Chondrocyte (in vitro differentiated cells): ENCODE measurements around the gene SMAD6. TPM values are rescaled to one million over a fixed set of nuclear protein-coding genes. Genes with fewer than 3 reads are reported as not detected.

ENCODE experiments used
- DNase-seq: peaks from one replicate; pipeline ENCODE4 v3.0.0; 2021; ENCODE audit warnings: mixed read lengths, low spot score
- H3K27ac Mint-ChIP-seq: one replicate; pipeline ENCODE4 v1.8.0; 2021; ENCODE audit warnings: mild to moderate bottlenecking, moderate library complexity, mixed read lengths; ENCODE audit not compliant: unreplicated experiment
- H3K27me3 Mint-ChIP-seq: 2 replicates; pipeline ENCODE4 v1.8.0; 2021; ENCODE audit warnings: low read depth, mixed read lengths
- H3K36me3 Mint-ChIP-seq: 2 replicates; pipeline ENCODE4 v1.8.0; 2021; ENCODE audit warnings: low read depth, mixed read lengths
- H3K4me1 Mint-ChIP-seq: 2 replicates; pipeline ENCODE4 v1.8.0; 2021; ENCODE audit warnings: low read depth, mild to moderate bottlenecking, mixed read lengths
- H3K4me3 Mint-ChIP-seq: one replicate; pipeline ENCODE4 v1.8.0; 2021; ENCODE audit warnings: mild to moderate bottlenecking, moderate library complexity, mixed read lengths; ENCODE audit not compliant: unreplicated experiment
- H3K9me3 Mint-ChIP-seq: 2 replicates; pipeline ENCODE4 v1.8.0; 2021; ENCODE audit warnings: low read depth, mixed read lengths
- CTCF ChIP-seq: fragments of 200-600 bp; sonication (generic); IDR thresholded peaks from 2 replicates; pipeline ENCODE4 v1.5.0; 2021; ENCODE audit warnings: antibody characterized with exemption, mild to moderate bottlenecking, moderate library complexity
- total RNA-seq: library from RNA; stranded (reverse); gene quantifications from 3 replicates; pipeline ENCODE4 v1.2.1, GENCODE V29; 2021

The SMAD6 gene
- total RNA-seq, 1 donor from 2014 or later, result 5.2 TPM

DNA sequence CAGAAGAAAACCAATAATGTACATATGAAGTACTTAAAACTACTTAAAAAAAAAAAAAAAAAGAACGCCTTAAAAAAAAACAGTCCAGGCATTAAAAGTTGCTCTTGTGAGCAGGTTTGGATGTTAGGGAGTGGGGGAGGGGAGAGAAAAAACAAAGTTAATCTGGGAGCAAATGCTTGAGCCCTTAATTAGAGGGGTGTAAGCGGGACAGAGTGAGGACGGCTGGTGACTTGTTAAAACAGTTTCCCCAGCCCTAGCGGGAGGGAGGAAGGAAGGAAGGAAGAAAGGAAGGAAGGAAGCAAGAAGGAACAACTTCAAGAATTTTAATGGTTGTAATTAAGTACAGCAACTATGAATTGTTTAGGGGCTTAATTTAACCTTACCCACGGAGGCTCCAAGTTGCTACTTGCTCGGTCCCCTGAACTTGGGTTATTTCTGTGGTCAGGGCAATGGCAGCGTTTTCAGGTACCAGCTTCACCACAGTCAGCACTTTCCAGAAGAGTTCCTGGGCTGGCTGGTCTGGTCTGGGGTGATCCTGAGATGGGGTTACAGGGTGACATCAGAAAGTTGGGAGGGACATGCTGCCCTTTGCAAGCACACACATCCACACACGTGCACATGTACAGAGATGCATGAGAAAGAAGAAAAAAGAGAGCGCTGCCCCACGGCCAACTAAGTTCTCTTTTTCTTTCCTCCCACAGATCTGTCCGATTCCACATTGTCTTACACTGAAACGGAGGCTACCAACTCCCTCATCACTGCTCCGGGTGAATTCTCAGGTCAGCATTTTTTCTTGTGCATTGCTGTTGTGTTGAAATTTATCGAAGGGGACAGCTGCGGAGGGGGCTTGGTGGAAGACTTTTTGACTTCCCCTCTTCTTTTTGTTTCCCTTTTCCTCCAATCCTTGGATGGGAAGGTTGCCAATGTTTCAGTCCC is 14.0 kb downstream of the SMAD6 start:
- Mint-ChIP-seq H3K27ac (peak overlapping the region; percentile 33), H3K27me3 (no peaks in the 10 kb centered on the region), H3K36me3 (peaks cover 10% of the 10 kb centered on the region), H3K9me3 (no peaks in the 10 kb centered on the region), H3K4me1 (peaks cover 39% of the 10 kb centered on the region), H3K4me3 (no peak overlapping the region)
- DNase-seq, result no peak
- no peak for TF ChIP-seq CTCF

DNA sequence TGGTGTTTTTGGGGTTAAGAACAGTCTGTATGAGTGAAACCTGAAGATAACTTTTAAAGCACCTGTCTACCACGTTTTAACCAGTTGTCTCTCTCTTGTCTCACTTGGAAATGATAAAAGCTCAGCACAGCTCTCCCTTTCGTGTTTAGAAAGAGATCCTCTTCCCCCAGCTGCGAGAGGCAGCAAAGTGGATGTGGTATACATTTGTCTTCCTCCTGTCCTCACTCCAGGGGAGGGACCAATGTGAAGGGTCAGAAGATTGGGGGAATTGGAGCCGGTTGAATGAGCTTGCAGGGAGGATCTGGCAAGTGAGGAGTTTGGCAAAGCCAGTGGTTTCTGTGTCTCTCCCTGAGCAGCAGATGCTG is 14.6 kb downstream of the SMAD6 start:
- no peak for DNase-seq
- Mint-ChIP-seq H3K27me3 (no peaks in the 10 kb centered on the region), H3K4me3 (no peak overlapping the region), H3K27ac (no peak overlapping the region), H3K4me1 (peaks cover 44% of the 10 kb centered on the region), H3K9me3 (no peaks in the 10 kb centered on the region), H3K36me3 (peaks cover 10% of the 10 kb centered on the region)
- no peak for TF ChIP-seq CTCF

DNA sequence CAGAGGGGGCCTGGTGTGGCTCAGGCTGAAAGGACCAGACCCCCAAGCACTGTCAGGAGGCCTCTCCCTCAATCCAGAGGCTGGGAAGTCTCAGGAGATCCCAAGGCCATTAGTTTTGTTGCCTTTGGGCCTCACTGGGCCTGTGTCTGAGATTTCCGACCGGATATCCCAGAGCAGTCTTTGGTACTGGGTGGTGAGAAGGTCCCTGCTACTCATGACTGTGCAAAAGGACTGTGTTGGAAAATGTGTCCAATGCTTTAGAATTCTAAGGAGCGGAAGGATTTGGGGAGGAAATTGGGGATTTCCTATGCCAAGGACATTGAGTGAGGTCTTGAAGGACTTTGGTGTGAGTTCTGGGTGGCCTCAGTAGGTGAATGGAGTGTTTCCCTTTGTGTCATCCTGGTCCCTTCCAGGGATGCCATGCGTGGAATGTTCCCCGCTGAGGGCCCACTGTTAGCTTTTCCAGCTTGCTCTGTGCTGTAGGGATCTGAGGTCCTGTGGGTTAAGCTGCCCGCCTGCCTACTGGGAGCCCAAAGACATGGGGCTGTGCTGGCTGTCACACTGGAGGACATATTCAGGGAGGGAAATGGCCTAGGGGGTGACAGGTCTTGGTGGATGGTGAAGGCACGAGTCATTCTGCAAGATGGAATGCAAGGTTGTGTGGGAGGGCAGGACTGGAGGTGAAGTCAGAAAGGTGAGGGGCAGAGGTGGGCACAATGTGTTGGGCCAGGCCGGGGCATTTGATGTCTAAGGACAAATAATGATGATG is 16.4 kb downstream of the SMAD6 start:
- Mint-ChIP-seq H3K27ac (no peak overlapping the region), H3K4me1 (peaks cover 50% of the 10 kb centered on the region)
- DNase-seq, result no peak

DNA sequence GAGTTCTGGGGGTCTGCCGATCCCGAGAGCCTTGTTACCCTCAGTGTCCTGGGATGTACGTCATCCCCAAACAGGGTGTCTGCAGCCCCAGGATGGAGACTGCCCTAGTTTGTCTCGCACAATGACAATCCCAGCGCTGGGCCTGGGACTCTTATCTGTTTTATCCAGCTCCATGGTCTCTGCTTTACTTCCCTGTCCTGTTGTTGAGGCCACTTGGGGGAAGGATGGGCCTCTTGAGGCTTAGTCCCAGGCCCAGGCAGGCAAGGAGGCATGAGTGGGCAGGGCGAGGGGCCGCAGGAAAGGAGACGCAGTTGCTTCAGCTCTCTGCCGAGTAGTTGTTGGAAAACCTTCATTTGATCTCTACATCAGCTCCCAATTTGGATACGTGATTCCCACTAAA is 17.4 kb downstream of the SMAD6 start:
- no peak for DNase-seq
- Mint-ChIP-seq H3K27ac (peak overlapping the region; percentile 77), H3K4me3 (no peak overlapping the region), H3K9me3 (no peaks in the 10 kb centered on the region), H3K27me3 (no peaks in the 10 kb centered on the region), H3K36me3 (peaks cover 10% of the 10 kb centered on the region), H3K4me1 (peaks cover 53% of the 10 kb centered on the region)
- TF ChIP-seq CTCF, result no peak

More for the DNA sequence above, 16.4 kb downstream of the SMAD6 start:
- H3K27me3 Mint-ChIP-seq, result no peaks in the 10 kb centered on the region
- TF ChIP-seq CTCF, result no peak
- peaks cover 10% of the 10 kb centered on the region for H3K36me3 Mint-ChIP-seq
- H3K9me3 Mint-ChIP-seq, result no peaks in the 10 kb centered on the region
- no peak overlapping the region for H3K4me3 Mint-ChIP-seq

DNA sequence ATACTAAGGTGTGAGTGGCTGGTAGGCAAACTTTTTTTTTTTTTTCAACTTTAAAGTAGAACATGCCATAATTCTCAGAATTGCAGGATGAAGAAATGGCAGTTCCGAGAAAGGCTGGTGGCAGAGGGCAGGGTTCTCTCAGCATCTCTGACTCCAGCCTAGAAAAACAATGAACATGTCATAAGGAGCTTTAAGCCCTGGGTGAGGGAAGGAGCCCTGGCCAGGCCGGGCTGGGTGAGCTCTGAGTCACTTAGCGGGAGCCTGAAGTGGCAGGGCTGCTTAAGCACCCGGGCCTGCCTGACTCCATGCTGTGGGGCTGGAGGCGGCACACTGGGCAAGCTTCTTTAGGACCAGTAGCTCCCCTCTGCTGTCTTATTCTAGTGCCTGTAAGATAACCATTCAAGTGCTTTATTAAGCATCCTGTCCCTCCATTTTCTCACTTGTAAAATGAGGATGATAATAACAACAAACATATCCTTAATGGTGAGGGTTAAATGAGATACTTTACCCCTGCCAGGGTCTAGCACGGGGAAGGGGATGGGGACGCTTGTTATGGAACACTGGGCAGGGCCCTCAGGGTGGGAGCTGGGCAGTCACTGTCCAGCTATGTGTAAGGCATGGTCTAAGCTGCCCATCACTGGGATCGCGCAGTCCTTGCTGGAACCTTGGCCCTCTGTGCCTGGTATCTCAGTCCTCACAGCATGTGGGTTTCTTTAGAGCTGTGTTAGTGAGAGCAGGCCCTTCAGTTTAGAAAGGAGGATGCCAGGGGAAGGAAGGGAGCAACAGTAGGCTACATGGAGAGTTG is 18.4 kb downstream of the SMAD6 start:
- H3K4me1 Mint-ChIP-seq, result peaks cover 56% of the 10 kb centered on the region
- H3K9me3 Mint-ChIP-seq, result no peaks in the 10 kb centered on the region
- H3K27ac Mint-ChIP-seq, result peak overlapping the region; percentile 77
- no peak for TF ChIP-seq CTCF
- H3K27me3 Mint-ChIP-seq, result no peaks in the 10 kb centered on the region
- peaks cover 10% of the 10 kb centered on the region for H3K36me3 Mint-ChIP-seq
- DNase-seq, result no peak
- no peak overlapping the region for H3K4me3 Mint-ChIP-seq
